Astrocyte (in vitro differentiated cells and primary cell): Measurements from ENCODE around the gene IFT172. TPM values are rescaled to one million over a fixed set of nuclear protein-coding genes. Genes with fewer than 3 reads are reported as not detected.

Experiments
- DNase-seq: peaks from one replicate; pipeline ENCODE4 v3.0.0-alpha.2; 2010; ENCODE audit warnings: low read depth
- FAIRE-seq: peaks from 2 replicates; lab custom pipeline; 2011; peaks lifted over from hg19 to GRCh38; lab: Jason Lieb, UNC
- H2AFZ ChIP-seq: 2 replicates; pipeline ENCODE4 v1.6.0; 2012; ENCODE audit warnings: low read depth, low read length, inconsistent platforms
- H3K27ac ChIP-seq: 2 replicates; pipeline ENCODE4 v1.5.1; 2011; ENCODE audit warnings: low read depth, low read length, inconsistent platforms
- H3K27me3 ChIP-seq: 2 replicates; pipeline ENCODE4 v1.6.0; 2011; ENCODE audit warnings: low read length, inconsistent platforms; ENCODE audit not compliant: insufficient read depth
- H3K36me3 ChIP-seq: 2 replicates; pipeline ENCODE4 v1.5.1; 2011; ENCODE audit warnings: low read length, inconsistent platforms; ENCODE audit not compliant: insufficient read depth
- H3K4me1 ChIP-seq: 2 replicates; pipeline ENCODE4 v1.5.1; 2011; ENCODE audit warnings: low read length, inconsistent platforms; ENCODE audit not compliant: insufficient read depth
- H3K4me2 ChIP-seq: 2 replicates; pipeline ENCODE4 v1.6.0; 2012; ENCODE audit warnings: low read length, inconsistent platforms
- H3K4me3 ChIP-seq: 2 replicates; pipeline ENCODE4 v1.5.1; 2011; ENCODE audit warnings: low read depth, mild to moderate bottlenecking, low read length, inconsistent platforms; ENCODE audit not compliant: insufficient read depth
- H3K79me2 ChIP-seq: 2 replicates; pipeline ENCODE4 v1.6.0; 2012; ENCODE audit warnings: mild to moderate bottlenecking, low read length, inconsistent platforms; ENCODE audit not compliant: insufficient read depth
- H3K9ac ChIP-seq: 2 replicates; pipeline ENCODE4 v1.6.0; 2012; ENCODE audit warnings: mild to moderate bottlenecking, low read length, inconsistent platforms
- H3K9me3 ChIP-seq: 2 replicates; pipeline ENCODE4 v1.5.1; 2012; ENCODE audit warnings: low read depth, mild to moderate bottlenecking, low read length, inconsistent platforms; ENCODE audit not compliant: insufficient read depth
- H4K20me1 ChIP-seq: 2 replicates; pipeline ENCODE4 v1.6.0; 2012; ENCODE audit warnings: low read length, inconsistent platforms; ENCODE audit not compliant: insufficient read depth
- H3K27ac Mint-ChIP-seq: one replicate; pipeline ENCODE4 v1.8.0; 2021; ENCODE audit warnings: mild to moderate bottlenecking, mixed read lengths; ENCODE audit not compliant: unreplicated experiment
- H3K27me3 Mint-ChIP-seq: one replicate; pipeline ENCODE4 v1.8.0; 2021; ENCODE audit warnings: low read depth, mixed read lengths; ENCODE audit not compliant: unreplicated experiment
- H3K36me3 Mint-ChIP-seq: one replicate; pipeline ENCODE4 v1.8.0; 2021; ENCODE audit warnings: low read depth, mixed read lengths; ENCODE audit not compliant: unreplicated experiment
- H3K4me1 Mint-ChIP-seq: one replicate; pipeline ENCODE4 v1.8.0; 2021; ENCODE audit warnings: low read depth, mixed read lengths; ENCODE audit not compliant: unreplicated experiment
- H3K4me3 Mint-ChIP-seq: one replicate; pipeline ENCODE4 v1.8.0; 2021; ENCODE audit warnings: mild to moderate bottlenecking, moderate library complexity, mixed read lengths; ENCODE audit not compliant: unreplicated experiment
- H3K9me3 Mint-ChIP-seq: one replicate; pipeline ENCODE4 v1.8.0; 2021; ENCODE audit warnings: mild to moderate bottlenecking, mixed read lengths; ENCODE audit not compliant: unreplicated experiment
- CTCF ChIP-seq: IDR thresholded peaks from 2 replicates; pipeline ENCODE4 v1.5.1; 2011; ENCODE audit warnings: low read depth, mild to moderate bottlenecking, inconsistent platforms, low read length, moderate library complexity; ENCODE audit not compliant: insufficient read depth
- EZH2 ChIP-seq: IDR thresholded peaks from 2 replicates; pipeline ENCODE4 v1.6.1; 2012; ENCODE audit warnings: mild to moderate bottlenecking, low read length, inconsistent platforms; ENCODE audit not compliant: insufficient read depth
- total RNA-seq: library from RNA; stranded (reverse); gene quantifications from 2 replicates; pipeline ENCODE4 v1.2.1, GENCODE V29; 2021

Gene IFT172
- total RNA-seq, 1 donor from 2014 or later: 15.4 TPM

- Histone ChIP-seq H3K79me2 (peaks cover 34% of the 10 kb centered on the region), H3K36me3 (peaks cover 55% of the 10 kb centered on the region), H4K20me1 (peaks cover 70% of the 10 kb centered on the region), H3K4me1 (peaks cover 8% of the 10 kb centered on the region), H3K4me2 (no peak overlapping the region), H3K27ac (no peak overlapping the region), H3K9me3 (no peaks in the 10 kb centered on the region), H3K9ac (no peak overlapping the region), H3K4me3 (no peak overlapping the region), H3K27me3 (no peaks in the 10 kb centered on the region), H2AFZ (no peak overlapping the region)
- DNase-seq (no peak), FAIRE-seq (no peak)
- Mint-ChIP-seq H3K36me3 (peaks cover 20% of the 10 kb centered on the region), H3K4me1 (peaks cover 6% of the 10 kb centered on the region), H3K9me3 (no peaks in the 10 kb centered on the region), H3K4me3 (no peak overlapping the region), H3K27me3 (no peaks in the 10 kb centered on the region), H3K27ac (no peak overlapping the region)
- TF ChIP-seq EZH2: no peak
- no peak for TF ChIP-seq CTCF
Measured at GRCh38 chr2:27435628-27436027, 53.9 kb downstream of the IFT172 start.

GRCh38 chr2:27431395-27431794 lies 58.1 kb downstream of the IFT172 start:
- peak overlapping the region; percentile 48 for H3K27ac ChIP-seq
- Mint-ChIP-seq H3K4me3 (peak overlapping the region; percentile 77), H3K4me1 (peaks cover 12% of the 10 kb centered on the region), H3K27me3 (no peaks in the 10 kb centered on the region), H3K27ac (peak overlapping the region; percentile 75), H3K36me3 (peaks cover 11% of the 10 kb centered on the region), H3K9me3 (no peaks in the 10 kb centered on the region)
- peaks cover 73% of the 10 kb centered on the region for H4K20me1 ChIP-seq
- H2AFZ ChIP-seq: no peak overlapping the region
- H3K4me3 ChIP-seq: no peak overlapping the region
- H3K36me3 ChIP-seq: peaks cover 34% of the 10 kb centered on the region
- H3K79me2 ChIP-seq: peaks cover 50% of the 10 kb centered on the region
- peak overlapping the region; percentile 34 for H3K4me2 ChIP-seq
- TF ChIP-seq CTCF: no peak
- TF ChIP-seq EZH2: no peak
- H3K9ac ChIP-seq: peak overlapping the region; percentile 17
- DNase-seq (peak; percentile 54), FAIRE-seq (no peak)
- H3K27me3 ChIP-seq: no peaks in the 10 kb centered on the region
- peaks cover 18% of the 10 kb centered on the region for H3K4me1 ChIP-seq
- no peaks in the 10 kb centered on the region for H3K9me3 ChIP-seq

GRCh38 chr2:27428978-27429541 lies 60.5 kb downstream of the IFT172 start:
- peak; percentile 76 for DNase-seq
- peak overlapping the region; percentile 93 for H3K27ac ChIP-seq
- peak overlapping the region; percentile 86 for H2AFZ ChIP-seq
- no peak for FAIRE-seq
- peaks cover 8% of the 10 kb centered on the region for H3K36me3 Mint-ChIP-seq
- H4K20me1 ChIP-seq: peaks cover 50% of the 10 kb centered on the region
- H3K4me2 ChIP-seq: peak overlapping the region; percentile 91
- H3K36me3 ChIP-seq: peaks cover 11% of the 10 kb centered on the region
- H3K4me1 ChIP-seq: peaks cover 18% of the 10 kb centered on the region
- peak overlapping the region; percentile 93 for H3K27ac Mint-ChIP-seq
- H3K9me3 ChIP-seq: no peaks in the 10 kb centered on the region
- no peak for TF ChIP-seq EZH2
- TF ChIP-seq CTCF: no peak
- peak overlapping the region; percentile 98 for H3K4me3 Mint-ChIP-seq
- H3K79me2 ChIP-seq: peaks cover 50% of the 10 kb centered on the region
- H3K27me3 Mint-ChIP-seq: no peaks in the 10 kb centered on the region
- no peaks in the 10 kb centered on the region for H3K9me3 Mint-ChIP-seq
- H3K4me1 Mint-ChIP-seq: peaks cover 12% of the 10 kb centered on the region
- no peaks in the 10 kb centered on the region for H3K27me3 ChIP-seq
- H3K4me3 ChIP-seq: peak overlapping the region; percentile 91
- H3K9ac ChIP-seq: peak overlapping the region; percentile 98
